ENCODE results near the gene PGM5. TPM values are rescaled to one million over a fixed set of nuclear protein-coding genes. Genes with fewer than 3 reads are reported as not detected.

Gene PGM5
- total RNA-seq, 1 experiment from 2014 or later = 0.50 TPM

DNA sequence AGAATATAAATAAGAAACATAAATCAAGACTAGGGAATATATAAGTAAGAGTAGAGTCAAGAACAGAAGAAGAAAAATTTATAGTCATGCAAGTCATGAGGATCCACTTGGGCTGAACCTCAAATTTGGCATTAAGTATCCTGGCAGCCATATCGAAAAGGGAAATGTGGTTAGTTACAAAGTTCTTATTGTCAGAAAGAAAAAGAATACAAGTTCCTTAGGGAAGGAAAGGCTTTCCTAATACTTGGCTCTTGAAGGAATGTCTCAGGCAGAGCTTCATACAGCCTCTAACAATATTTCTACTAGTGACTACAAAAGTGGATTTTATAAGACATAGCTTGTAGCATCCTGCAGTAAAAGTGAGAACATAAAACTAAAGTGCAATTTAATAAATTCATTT lies 138.8 kb downstream of the PGM5 start:
- no peak for DNase-seq (ENCODE audit: low spot score)

DNA sequence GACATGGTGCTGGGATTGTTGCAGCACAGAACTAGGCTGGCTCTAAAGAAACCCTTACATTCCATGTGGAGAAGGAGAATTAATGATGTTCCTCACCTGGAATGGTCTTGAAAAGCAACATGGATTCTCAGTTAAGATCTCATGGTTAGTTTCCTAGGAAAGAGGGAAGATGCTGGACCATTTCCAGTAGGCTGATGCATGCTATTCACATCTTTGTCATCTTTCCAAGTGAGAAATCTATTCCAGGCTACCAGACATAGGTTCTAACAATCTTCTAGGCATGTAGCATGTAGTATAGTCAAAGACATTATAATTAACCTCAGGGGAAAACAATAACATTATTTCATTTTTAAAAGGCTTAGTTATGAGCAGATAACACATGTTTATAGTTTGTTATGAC lies 139.9 kb downstream of the PGM5 start:
- no peak for DNase-seq (ENCODE audit: low spot score)

DNA sequence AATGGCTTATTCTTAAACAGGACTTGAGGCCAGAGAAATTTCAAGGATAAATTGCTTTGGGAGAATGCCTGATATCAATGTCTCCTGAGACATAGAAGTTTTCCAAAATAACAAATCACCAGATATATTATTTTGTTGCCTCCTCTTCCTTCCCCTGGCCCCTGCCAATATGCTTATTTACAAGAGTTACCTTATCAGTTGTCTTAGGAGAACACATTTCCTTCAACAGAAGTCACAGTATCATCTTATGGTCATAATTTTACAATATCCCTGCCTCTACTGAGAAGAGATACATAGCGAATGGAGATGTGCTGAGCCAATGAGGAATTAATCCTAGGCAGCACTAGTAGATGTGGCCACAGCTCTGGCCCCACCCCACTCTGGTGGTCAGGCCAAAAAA lies 141.2 kb downstream of the PGM5 start:
- DNase-seq (ENCODE audit: low spot score) = no peak

DNA sequence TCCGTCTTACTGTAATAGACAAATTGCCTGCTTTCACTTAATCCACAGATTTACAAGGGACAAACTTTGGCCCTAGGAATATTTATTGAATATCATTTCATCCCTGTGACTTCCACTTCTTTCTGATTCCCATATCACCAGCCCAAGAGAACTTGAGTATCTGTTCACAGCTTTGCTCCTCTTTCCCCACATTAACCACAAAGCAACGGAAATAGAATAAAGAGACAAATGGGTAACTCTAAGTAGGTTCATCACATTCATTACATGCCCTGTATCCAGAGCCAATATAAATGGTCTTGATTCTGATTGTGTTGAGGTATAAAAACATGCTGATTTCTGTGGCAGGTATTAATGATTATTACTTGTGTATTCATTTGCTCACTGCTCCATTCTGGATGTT lies 142.4 kb downstream of the PGM5 start:
- DNase-seq (ENCODE audit: low spot score) = no peak

DNA sequence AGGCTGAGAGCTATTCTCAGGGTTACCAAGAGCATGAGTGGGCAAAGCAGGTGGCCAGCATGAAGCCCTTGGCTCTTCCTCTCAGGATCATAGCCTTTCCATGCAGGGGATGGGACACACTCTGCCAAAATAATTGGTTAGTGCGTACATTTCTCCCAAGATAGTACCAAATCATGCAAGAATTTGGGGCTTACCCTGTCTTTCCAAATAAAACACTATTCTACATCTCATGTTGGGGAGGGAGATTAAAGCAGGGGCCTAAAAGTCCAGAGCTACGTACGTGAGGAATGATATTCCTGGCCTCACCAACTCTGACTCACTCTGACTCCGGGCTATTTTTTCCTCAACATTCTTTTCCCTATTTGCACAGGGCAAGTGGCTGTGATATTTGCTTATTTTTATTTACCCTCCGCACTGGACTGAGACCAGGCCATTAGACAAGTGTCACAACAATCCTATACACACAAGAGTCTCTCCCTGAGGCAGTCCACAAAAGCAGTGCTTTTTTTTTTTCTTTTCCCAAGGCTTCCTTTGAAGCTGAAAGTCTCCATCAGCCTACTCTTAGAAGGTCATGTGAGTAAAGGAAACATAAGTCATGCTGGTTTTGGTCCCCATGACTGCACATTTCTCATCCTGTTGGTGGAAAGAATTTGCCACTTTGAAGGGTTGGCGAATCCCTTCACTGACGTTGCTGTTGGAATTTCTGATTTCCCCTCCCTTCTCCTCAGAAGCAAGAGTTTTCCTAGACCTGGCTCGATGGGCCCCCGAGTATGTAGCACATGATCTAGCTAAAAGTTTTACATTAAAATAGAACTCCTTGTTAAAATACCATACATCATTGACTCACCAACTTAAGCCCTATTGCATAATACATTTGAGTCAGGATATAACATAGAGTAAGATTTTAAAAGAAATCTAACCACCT lies 144.3 kb downstream of the PGM5 start:
- peak; percentile 88 for DNase-seq (ENCODE audit: low spot score)

DNA sequence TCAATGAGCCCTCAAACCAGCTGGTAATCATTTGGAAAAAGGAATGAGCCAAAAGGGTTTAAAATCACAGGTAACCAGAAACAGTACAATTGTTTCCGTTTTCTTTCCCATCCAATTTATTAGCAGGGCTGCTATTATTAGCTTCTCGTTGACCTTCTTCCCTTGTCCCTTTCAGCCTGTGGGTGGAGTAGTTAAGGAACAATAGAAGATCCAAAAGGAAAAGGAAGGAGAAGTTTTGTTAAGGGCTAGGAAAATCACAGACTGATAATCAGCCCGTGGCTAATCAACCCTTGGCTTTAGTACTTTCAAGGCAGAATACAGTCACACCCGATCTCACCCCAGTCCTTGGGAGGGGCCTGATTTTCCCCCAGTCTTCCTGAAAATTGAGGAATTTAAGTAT lies 145.9 kb downstream of the PGM5 start:
- no peak for DNase-seq (ENCODE audit: low spot score)

DNA sequence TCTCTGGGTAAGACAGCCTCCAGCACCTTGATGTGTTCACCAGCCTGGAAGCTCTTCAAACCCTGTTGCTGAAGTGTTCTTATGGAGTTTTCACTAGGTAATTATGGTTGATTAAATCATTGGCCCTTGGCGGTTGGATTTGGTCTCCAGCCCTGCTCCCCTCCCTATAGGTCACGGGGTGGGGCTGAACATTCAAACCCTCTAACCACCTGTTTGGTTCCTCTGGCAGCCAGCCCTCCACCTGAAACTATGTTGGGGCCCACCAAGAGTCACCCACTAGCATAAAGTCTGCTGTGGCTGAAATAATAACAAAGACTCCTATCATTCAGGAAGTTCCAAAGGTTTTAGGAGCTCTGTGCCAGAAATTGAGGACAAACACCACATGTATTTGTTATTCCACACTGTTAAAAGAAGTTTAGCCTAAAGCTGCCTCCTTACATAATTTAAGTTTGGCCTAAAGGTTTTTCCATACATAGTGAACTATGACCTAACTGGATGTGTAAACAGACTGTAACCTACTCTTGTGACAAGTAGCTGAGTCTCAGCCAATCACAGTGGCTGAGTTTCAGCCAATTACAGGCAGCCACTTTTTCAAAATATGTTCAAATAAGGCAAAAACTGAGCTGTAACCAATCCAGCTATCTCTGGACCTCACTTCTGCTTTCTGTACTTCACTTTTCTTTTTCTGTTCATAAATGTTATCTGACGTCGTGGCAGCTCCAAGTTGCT lies 149.4 kb downstream of the PGM5 start:
- peak; percentile 11 for DNase-seq (ENCODE audit: low spot score)

DNA sequence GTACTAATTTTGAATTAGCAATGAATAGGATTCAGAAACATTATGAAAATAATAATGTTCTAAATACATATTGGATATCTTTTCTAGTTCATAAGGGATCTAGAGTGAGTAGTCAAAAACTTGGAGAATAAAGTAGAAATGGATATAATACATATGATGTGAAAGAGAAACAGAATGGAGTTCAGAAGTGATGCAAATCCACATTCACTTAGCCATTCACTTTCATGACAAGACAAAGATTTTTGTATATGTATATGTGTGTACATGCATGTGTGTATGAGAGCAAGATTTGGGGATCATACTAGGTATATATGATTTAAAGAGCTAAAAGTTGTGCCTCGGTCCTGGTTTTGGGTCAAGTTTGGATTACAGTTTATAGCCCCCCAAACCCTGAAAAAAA lies 150.1 kb downstream of the PGM5 start:
- DNase-seq (ENCODE audit: low spot score) = no peak

DNA sequence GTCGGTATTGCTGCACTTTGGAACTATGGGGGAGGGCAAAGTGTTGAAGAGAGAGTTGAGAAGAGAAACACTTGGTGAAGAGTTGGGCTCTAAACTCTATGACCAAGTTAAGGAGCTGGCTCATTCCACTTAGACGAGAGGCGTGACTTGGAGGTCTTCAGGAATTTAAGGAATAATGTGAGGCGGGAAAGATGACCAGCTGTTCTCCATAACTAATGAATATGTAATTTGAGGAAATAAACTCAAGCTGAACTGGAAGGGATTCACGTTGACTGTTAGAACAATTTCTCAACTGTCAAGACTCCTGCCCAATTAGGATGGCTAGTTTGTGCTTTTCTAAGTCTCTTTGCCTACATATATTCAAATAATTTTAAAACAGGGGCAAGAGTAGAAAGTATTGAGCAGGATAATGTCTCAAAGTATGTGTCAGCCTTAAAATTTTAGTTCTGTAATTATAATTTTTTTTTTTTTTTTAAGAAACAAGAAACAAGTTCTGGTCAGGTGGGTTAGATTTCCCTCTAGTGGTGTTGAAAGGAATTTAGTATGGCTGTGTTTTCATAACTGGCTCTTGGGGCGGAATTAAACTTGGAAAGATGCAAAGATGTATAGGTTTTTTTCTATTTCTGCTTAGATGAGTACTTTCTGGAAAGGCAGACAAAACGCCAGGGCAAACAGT lies 150.9 kb downstream of the PGM5 start:
- DNase-seq (ENCODE audit: low spot score) = peak; percentile 14

DNA sequence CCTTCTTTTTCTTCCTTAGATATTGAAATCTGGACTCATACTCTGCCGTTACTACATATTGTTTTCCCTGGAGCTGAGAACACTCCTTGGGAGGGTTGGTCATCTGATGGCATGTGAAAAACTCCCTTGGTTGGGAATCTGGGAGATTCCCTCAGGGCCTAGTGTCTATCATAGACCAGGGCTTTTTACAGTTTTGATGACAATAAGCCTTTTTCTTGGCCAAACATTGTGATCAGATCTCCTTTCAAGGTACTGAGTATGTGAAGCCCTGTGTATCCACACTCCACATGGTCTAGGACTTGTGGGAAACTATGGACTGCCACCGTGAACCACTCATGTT lies 151.4 kb downstream of the PGM5 start:
- DNase-seq (ENCODE audit: low spot score) = no peak

DNA sequence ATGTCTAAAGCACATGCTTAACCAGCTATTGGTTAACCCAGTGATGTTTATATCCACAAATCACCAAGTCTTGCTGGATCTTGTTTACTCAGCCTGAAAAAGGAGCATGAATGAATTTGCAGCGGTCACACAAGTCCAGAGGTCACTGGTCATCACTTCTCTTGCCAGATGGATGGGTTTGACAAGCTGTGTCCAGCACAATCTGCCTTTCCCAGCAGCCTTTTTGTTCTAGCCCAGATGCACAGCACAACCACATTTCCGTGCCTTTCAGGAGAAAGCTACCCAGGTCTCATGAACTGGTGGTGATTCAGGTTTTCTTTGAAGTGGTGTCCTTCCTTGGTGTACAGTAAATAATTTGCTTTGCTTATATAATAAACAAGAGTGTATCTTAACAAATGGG lies 152.1 kb downstream of the PGM5 start:
- no peak for DNase-seq (ENCODE audit: low spot score)

DNA sequence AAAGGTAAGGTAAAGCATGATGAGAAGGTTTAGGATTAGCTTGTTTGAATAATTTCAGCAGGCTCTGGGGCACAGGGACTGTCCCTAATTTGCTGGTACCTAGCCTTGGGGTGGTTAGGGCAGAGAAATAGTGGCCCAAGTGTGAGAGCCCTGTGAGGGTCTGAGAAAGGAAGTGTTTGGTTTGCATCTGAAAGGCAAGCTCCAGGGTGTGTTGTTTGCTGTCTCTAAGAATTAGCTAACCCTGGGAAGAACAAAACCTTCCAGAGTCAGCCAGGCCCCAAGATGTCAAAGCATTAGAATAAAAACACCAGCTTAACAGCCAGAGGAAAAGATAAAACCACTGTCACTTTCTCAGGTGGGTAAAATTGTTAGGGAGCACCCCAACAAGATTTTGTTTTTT lies 153.3 kb downstream of the PGM5 start:
- DNase-seq (ENCODE audit: low spot score) = no peak

DNA sequence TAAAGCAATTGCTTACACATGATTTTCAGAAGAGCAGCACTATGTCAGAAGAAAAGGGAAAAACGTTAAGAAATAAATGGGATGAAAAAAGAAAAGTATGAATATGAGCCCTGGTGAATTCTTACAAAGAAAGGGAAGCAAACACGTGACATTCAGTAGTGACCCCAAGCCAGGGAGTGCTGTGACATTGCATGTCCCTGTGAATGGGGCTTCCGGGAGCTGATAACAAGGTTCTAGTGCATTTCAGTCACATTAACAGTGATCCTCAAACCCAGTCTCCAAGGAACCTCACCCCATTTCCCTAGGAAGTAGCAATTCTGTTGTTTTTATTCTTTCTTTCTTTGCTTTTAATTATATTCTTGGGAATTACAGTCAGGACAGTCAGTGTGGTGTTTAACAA lies 157.0 kb downstream of the PGM5 start:
- DNase-seq (ENCODE audit: low spot score) = no peak

DNA sequence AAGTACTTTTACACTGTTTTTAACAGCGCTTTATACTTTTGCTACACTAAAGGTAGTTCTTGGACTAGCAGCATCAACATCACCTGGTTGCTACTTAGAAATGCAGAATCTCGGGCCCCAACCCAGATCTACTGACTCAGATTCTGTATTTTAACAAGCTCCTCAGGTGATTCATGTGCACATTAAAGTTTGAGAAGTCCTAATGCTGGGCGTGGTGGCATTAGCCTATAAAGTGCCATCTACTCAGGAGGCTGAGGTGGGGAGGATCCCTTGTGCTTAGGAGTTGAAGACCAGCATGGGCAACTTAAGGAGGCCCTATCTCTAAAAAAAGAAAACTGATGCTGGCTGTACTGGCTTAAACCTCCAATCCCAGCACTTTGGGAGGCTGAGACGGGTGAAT lies 157.6 kb downstream of the PGM5 start:
- no peak for DNase-seq (ENCODE audit: low spot score)

DNA sequence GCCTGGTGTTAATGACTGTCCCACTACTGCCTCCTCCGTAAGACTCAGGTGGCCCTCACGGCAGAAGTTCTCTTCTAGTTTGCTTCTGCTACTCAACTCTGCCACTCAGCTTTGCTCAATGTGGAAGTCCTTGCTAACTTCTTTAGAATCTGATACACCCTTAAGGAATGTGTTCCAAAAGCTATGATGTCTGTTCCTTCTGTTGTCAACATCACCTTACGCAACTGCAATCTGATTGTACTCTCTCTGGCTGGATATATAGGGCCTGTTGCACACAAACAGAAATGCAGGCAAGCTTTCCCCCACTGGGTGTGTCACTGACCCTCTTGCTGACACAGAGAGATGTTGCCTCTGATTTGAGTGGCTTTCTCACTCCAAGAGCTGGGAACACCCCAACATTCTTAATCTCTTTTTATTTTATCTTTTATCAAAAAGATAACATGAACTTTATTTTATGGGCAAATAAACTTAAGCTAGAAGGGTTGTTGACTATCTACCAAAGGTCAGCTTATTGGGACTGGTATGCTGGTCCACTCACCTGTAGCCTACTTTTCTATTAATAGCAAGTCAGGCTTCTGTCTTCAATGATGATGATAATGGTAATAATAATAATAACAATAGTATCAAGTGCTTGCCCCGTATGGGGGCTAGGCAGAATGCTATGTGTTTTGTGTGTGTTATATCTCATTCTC lies 159.1 kb downstream of the PGM5 start:
- no peak for DNase-seq (ENCODE audit: low spot score)

DNA sequence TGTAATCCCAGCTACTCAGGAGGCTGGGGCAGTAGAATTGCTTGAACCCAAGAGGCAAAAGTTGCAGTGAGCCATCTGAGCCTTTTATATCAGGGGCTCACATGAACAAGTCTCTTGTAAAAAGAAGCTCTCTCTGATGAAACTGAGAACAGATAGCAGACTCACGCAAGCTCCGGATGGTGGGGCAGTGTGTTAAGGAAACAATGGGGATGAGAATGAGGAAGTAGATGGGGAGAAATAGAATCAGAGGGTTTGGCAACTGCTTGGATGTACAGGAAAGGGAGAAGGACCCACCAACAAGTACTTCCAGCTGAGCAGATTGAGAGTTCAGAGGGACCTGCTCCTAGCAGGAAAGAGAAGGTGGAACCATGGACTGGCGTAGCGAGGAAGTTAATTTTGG lies 165.7 kb downstream of the PGM5 start:
- no peak for DNase-seq (ENCODE audit: low spot score)

DNA sequence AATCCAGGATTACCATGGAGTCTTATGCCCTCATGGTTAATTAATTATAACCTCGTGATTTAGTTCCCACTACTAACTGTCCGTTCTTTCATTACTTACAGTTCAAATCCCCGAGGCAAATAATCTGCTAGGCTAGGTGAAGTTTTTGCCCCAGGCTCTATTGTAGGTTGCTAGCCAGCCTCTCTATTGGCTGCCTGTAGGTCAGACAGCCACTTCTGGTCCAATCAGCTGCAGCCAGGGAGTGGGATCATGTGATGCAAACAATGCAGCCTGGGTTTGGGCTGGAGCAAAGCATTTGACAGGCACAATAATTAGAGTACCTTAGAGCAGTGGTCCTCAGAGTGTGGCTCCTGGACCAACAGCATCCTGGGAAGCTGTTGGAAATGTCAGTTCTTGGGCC lies 166.5 kb downstream of the PGM5 start:
- DNase-seq (ENCODE audit: low spot score) = no peak

DNA sequence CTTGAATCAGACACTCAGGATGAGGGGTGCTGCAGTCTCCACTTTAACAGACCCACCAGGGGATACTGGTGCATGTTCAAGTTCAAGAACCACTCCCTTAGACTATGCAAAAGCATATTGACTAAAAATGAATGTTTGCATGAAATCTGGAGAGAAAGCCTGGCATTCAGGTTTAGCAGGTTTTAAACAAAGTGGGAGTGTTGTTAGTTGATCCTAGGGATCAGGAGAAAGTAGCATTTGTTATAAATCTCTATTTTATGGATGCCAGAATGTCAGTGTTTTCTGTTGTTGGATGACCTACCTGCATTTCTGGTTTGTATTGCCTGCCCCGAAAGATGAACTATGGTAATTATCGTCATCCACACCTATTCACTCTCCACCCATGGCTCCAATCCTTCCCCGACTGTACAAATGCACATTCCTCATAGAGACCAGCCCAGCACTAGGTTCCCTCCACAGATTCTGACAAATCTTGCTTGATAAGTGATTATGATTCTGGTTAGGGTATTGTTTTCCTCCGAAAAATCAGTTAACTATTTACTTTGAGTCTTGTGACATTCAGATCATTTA lies 167.0 kb downstream of the PGM5 start:
- DNase-seq (ENCODE audit: low spot score) = no peak

DNA sequence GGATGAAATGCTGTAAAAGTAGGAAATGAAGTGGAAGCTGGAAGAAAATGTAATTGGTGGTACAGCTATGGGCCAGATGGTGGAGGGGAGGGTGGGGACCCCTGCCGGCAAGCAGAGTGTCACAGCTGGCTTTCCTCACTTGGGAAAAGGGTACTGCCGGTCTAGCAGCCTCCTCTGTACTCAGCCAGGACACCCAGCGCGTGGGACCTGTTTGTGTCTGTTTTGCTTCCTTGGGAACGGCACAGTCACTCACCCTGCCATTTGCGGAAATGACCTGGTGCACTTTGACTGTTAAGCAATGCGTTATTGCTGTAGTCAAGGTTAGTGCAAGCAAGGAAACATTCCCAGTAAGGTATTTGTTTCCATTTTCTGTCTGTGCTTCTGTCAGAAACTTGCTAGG lies 174.2 kb downstream of the PGM5 start:
- no peak for DNase-seq (ENCODE audit: low spot score)

DNA sequence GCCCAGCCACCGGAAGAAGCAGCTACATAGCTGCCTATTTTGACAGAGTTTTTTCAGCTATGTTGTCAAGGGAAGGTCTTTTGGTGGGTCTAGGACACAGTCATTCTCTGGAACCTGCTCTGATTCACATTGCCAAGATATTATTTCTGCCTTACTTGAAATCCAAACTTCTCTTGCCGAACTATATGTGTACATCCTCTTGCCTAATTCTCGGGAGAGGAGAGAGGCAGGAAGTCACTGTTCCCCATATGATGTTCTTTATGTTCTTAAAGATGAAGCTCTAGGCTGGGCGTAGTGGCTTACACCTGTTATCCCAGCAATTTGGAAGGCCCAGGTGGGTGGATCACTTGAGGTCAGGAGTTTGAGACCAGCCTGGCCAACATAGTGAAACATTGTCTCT lies 175.7 kb downstream of the PGM5 start:
- no peak for DNase-seq (ENCODE audit: low spot score)

DNA sequence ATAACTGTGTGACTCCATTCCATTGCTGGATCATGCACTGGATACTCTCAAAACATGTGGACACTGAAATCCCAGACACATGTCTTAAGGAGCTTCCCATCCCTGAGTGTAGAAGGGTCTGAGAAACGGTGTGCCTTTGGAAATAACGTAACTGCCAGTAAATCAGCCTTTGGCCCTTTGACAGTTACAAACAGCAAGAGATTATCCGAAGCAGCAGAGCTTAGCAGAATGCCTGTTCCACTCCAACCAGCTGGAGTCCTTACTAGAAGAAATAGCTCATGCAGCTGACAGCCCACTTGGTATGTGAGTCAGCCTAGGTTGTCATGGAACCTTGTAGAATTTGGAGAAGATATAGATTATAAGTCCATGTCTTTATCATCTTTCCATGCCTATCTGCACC lies 177.3 kb downstream of the PGM5 start:
- no peak for DNase-seq (ENCODE audit: low spot score)
